ENCODE results near the gene AJAP1.

AJAP1 gene

GRCh38 chr1:4657244-4657789 lies 2.9 kb downstream of the AJAP1 start:
- no peak for TF ChIP-seq CTCF (IDR thresholded peaks at IDR 0.05; ENCODE audit: low read depth, low read length, missing control alignments)
- no peak for DNase-seq
- Histone ChIP-seq H3K27me3 (replicated peaks) (peaks cover 19% of the 10 kb centered on the region), H3K36me3 (replicated peaks) (no peaks in the 10 kb centered on the region), H3K4me3 (ENCODE audit: low read depth, low read length) (no peak overlapping the region), H3K27ac (no peak overlapping the region)
- in situ Hi-C loops (cut with HindIII; ENCODE audit: low pct_ligation_motif_present, low sequenced_read_pairs), result no loop called here

GRCh38 chr1:4657960-4658541 lies 3.6 kb downstream of the AJAP1 start:
- TF ChIP-seq CTCF (IDR thresholded peaks at IDR 0.05; ENCODE audit: low read depth, low read length, missing control alignments), result no peak
- Histone ChIP-seq H3K4me3 (ENCODE audit: low read depth, low read length) (peak overlapping the region; percentile 1), H3K27ac (peak overlapping the region; percentile 21)

GRCh38 chr1:4658643-4659628 lies 4.5 kb downstream of the AJAP1 start:
- peaks cover 15% of the 10 kb centered on the region for H3K27me3 ChIP-seq (replicated peaks)
- no peak for DNase-seq
- H3K4me3 ChIP-seq (ENCODE audit: low read depth, low read length), result no peak overlapping the region
- in situ Hi-C loops (cut with HindIII; ENCODE audit: low pct_ligation_motif_present, low sequenced_read_pairs), result no loop called here
- TF ChIP-seq CTCF (IDR thresholded peaks at IDR 0.05; ENCODE audit: low read depth, low read length, missing control alignments), result peak; percentile 20
- no peaks in the 10 kb centered on the region for H3K36me3 ChIP-seq (replicated peaks)
- peak overlapping the region; percentile 21 for H3K27ac ChIP-seq

More at GRCh38 chr1:4657960-4658541, 3.6 kb downstream of the AJAP1 start:
- peaks cover 19% of the 10 kb centered on the region for H3K27me3 ChIP-seq (replicated peaks)
- no peak for DNase-seq
- no peaks in the 10 kb centered on the region for H3K36me3 ChIP-seq (replicated peaks)
- in situ Hi-C loops (cut with HindIII; ENCODE audit: low pct_ligation_motif_present, low sequenced_read_pairs), result no loop called here

- TF ChIP-seq CTCF (IDR thresholded peaks at IDR 0.05; ENCODE audit: low read depth, low read length, missing control alignments), result no peak
- no peaks in the 10 kb centered on the region for H3K36me3 ChIP-seq (replicated peaks)
- no peak overlapping the region for H3K4me3 ChIP-seq (ENCODE audit: low read depth, low read length)
- H3K27me3 ChIP-seq (replicated peaks), result peaks cover 6% of the 10 kb centered on the region
- DNase-seq, result no peak
- in situ Hi-C loops (cut with HindIII; ENCODE audit: low pct_ligation_motif_present, low sequenced_read_pairs), result no loop called here
- no peak overlapping the region for H3K27ac ChIP-seq
These were observed 6.6 kb downstream of the AJAP1 start for GRCh38 chr1:4660917-4661594.

GRCh38 chr1:4661595-4661917 lies 7.1 kb downstream of the AJAP1 start:
- no peak for TF ChIP-seq CTCF (IDR thresholded peaks at IDR 0.05; ENCODE audit: low read depth, low read length, missing control alignments)
- no peak overlapping the region for H3K27ac ChIP-seq
- in situ Hi-C loops (cut with HindIII; ENCODE audit: low pct_ligation_motif_present, low sequenced_read_pairs), result no loop called here
- no peak overlapping the region for H3K4me3 ChIP-seq (ENCODE audit: low read depth, low read length)
- H3K27me3 ChIP-seq (replicated peaks), result peaks cover 2% of the 10 kb centered on the region
- no peak for DNase-seq
- H3K36me3 ChIP-seq (replicated peaks), result no peaks in the 10 kb centered on the region
